ENCODE data around the gene FAM221B.

Gene FAM221B

DNA sequence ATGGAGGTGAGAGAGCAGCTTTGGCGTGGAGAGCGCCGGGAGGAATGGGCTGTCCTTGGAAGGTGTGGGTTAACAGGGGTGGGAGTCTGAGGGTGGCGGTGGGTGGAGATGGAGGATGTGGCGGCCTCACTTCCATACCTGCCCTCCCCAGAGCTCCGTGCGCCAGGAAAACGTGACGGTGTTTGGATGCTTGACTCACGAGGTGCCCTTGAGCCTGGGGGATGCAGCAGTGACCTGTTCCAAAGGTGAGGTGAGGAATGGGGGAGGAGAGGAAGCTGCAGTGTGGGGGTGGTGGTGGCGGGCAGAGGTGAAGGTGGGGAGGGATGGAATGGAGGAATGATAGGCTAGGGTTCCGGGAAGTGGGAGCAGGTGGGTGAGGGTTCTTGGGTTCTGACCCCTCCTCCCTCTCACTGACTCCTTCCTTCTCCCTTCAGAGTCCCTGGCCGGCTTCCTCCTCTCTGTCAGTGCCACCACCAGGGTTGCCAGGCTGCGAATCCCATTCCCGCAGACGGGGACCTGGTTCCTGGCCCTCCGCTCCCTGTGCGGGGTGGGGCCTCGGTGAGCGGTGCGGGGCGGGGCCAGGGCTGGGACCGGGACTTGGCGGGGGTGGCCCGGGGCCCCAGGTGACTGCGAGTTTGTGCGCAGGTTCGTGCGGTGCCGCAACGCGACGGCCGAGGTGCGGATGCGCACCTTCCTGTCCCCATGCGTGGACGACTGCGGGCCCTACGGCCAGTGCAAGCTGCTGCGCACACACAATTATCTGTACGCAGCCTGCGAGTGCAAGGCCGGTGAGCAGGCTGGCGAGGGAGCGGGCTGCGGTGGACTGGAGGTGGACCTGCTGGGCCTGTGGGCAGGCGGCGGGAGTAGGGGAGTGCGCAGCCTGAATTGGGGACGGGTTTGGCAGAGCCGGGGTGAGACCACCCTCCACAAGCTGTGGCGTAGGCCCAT is 17.6 kb upstream of the FAM221B start:
- FAIRE-seq = no peak

DNA sequence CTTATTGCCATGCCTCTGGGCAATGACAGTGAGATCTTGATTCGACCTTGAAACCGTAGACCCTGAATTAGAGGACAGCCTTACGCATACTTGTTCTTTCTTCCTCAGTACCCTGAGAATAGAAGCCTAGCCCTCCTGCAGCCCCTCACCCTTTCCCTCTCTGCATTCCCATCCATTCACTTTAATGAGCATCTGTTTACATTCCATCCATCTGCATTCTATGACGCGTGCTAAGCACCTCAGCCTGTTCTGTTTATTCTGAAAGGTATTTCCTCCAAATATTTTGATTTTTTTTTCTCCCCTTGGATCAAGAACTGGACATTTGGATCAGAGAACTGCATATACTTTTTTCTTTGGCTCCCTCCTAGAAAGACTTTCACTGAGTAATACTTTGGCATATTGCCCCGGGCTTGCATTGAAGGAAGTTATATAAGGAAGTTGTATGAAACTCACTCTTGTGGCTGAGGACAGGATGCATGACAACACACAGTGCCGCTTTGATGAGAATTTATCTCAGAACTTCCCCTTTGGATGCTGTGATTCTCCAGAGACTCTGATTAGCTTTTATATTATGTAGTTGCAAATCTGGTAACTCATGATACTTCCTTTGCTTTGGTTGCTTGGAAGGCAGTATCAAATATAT is 16.2 kb upstream of the FAM221B start:
- FAIRE-seq = no peak

DNA sequence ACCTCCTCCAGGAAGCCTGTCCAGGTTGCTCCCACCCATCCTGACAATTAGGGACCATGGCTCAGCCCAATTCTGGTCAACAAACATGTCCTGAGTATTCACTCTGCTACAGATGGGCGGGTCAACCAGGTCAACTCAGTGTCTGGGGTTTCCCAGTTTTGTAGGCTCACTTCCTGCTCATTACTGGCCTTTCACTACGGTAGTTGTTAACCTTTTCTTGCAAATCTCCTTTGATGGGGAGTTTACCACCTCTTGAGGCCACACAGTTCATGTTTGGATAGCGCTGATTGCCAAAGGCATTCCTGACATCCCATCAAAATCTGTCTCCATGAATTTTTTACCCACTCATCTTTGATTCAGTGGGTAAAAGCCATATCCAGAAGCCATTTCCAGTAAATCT is 14.3 kb upstream of the FAM221B start:
- no peak for FAIRE-seq

DNA sequence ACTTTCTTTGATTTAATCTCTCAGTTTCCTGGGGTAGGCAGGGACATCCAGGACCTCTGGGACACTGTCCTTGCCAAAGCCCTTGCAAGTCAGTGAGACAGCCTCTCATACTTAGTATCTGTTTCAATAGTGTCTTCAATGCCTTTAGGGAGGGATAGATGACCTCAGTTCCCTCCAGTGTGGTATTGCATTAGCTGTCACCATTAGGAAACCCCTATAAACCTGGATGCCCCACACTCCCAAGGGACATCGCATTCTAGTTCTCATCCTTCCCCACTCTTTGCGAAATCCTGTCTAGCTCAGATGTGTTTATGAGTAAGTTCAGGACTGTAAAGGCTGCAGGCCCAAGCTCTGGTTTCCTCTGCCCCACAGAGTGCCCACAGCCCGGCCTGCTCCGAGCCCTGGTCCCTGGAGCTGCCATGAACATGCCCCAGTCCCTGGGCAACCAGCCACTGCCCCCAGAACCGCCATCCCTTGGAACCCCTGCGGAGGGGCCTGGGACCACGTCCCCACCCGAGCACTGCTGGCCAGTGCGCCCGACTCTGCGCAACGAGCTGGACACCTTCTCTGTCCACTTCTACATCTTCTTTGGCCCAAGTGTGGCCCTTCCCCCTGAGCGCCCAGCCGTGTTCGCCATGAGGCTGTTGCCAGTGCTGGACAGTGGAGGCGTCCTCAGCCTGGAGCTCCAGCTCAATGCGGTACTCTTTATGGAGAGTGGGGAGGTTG is 13.7 kb upstream of the FAM221B start:
- FAIRE-seq = no peak

DNA sequence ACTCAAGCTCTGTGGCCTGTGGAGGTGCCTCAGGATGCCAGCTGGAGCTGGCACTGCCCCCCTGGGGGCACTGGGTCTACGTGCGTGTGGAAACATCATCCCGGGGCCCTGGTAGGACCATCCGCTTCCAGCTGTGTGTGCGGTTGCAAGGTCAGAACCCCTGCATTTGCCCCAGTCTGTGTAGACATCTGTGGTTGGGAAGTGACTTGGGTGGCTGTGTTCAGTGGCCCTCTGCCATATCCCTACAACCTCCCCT is 13.0 kb upstream of the FAM221B start:
- FAIRE-seq = no peak

DNA sequence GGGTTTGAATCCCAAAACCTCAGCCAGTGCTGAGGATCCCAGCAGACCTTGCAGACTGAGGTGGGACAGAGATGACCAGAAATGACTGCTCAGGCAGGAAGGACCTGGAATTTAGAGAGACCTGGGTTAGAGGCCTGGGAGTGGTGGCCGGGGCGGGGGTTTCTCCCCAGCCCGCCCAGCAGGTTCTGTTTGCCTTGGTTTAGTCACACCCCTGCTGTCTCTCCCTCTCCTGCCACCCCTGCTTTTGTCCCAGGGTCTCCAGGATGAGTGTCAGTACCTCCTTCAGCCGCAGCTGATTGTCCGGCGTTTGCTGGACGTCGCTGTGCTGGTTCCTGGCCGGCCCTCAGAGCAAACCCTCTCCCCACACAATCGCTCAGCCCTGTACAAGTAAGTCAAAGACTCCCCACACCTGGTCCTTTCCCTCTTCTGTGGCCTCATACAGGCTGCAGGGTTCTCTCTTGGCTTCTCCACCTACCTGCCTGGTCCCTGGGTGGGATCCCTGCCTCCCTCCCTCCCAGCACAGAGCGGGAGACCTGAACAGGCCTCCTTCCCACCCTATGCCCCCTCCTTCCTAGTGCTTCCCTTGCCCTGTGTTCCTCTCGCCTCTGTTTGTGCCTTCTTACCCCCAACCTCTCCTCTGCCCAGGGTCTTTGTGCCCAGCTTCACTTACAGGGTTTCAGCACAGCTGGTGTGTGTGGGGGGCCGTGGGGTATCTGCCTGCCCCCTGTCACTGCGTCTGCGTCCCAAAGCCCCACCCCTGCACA is 12.5 kb upstream of the FAM221B start:
- no peak for FAIRE-seq

DNA sequence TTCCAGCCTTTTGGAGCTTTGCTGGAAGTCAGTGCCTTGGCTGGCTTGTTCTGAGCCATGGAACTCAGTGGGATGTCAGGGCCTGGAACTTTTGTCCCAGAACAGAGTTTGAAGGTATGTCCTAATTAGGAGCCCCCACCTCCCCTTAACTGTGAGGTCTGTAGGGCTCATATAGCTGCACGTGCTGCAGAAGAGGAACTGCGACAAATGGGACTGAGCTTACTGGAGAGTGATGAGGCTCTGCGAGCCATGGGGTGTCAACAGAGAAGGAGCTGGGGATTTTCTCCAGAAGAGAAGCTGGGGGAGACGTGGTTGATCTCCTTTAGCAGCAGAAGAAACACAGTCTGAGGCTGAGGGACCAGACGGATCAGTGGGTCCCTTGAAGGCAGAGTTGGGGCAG is 11.4 kb upstream of the FAM221B start:
- FAIRE-seq = no peak

DNA sequence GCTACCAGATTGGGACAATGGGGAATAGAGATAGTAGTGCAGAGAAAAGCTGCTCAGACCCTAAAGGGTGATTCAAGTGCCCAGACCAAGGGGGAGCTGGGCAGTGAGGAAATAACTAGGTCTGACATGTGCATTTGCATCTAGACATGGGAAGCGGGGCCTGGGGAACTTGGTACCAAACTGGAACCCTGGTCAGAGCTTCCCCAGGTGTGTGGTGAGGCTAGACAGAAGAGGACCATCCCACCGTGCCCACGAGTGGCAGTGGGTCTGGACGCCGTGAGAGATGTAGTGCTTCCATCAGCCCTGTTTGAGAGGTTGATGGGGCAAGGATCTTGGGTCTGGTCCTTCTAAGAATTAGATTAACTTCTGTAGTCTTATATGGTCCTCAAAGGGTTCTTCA is 8.1 kb upstream of the FAM221B start:
- no peak for FAIRE-seq

DNA sequence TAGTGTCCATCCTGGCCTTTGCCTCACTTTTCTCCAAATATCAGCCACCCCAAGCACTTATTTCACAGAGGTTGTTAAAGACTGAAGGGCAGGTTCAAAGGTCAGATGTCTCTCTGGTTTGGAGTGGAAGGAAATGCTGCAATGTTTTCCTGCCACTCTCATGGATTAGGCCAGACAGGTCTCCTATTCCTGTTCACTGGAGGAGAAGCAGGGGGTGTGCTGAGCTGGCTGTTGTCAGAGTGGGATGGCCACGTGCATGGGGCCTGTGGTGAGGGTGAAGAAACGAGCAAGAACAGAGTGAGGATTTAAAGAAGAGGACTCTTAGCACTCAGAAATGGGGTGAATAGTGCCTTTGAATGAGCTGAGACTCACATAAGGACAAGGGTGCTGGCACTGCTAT is 7.2 kb upstream of the FAM221B start:
- FAIRE-seq = no peak

DNA sequence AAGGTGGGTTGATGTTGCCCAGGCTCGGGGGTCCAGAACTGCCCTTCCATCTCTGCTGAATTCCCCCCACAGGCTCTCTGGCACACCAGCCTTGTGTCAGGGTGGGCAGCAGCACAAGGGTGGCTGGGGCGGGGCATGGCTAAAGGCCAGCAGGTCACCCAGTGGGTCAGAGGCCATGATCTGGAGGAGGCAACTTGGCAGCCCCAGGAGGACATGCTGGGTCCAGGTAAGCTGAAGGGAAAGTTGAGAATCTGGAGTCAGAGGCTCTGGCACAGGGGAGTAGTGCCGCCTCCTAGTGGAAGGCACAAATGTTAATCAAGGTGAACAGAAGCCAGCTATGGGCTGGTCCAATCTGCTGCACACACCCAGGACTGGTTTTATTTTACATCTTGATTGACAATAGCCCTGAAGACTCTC is 6.7 kb upstream of the FAM221B start:
- FAIRE-seq = no peak

DNA sequence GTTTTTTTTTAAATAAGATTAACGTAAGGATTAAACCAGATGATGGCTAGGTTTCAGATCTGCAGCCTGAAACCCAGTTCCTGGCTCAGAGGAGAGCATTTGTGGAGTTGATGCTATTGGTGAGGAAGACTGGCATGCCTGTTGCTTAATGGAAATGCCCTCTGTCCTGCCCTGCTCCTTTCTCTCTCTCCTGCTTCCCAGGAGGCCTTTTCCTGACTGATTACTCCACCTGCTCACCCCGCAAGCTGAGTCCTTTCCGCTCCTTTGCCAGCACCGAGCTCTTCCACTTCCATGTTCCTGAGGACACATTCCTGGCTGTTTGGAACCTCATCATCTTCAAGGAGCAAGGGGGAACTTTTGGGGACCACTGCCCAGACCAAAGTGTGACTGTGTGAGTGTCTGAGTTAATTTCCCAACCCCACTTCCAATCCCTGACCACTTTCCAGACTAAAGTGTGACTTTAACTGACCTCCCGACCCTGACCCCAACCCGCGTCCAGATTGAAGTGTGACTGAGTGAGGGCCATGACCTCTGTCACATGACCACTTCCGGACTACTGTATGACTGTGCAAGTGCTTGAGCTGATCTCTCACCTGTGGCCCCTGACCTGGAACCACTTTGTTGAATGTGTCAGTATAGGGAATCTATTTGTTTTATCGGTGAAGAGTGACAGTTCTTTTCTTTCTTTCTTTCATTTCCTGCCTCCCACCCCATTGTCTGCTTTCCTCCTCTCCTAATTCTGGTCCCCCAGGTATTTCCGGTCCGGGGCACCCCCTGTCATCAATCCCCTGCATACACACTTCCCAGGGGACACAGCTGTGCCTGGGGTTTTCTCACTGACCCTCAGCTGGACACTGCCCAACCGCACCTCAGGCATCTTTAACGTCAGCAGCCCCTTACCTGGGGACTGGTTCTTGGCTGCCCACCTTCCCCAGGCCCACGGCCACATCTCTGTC is 6.0 kb upstream of the FAM221B start:
- FAIRE-seq = no peak

DNA sequence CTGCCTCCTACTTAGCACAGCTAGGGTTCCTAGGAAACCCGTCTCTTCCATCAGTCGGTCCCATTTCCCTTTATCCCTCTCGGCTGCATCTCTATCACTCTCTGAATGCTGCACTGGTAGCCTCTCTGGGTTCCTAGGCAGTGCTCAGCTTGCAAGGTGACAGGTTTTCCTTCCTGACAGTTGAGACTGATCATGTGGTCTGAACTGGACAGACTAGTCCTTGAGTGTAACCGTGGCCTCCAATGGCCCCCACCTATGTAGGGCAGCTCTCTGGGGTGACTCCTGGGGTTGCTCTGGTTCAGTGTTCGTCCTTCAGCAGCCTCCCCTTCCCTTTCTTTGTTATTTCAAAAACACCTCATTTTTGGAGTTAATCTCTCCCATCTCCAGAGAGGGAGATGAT is 4.3 kb upstream of the FAM221B start:
- no peak for FAIRE-seq

DNA sequence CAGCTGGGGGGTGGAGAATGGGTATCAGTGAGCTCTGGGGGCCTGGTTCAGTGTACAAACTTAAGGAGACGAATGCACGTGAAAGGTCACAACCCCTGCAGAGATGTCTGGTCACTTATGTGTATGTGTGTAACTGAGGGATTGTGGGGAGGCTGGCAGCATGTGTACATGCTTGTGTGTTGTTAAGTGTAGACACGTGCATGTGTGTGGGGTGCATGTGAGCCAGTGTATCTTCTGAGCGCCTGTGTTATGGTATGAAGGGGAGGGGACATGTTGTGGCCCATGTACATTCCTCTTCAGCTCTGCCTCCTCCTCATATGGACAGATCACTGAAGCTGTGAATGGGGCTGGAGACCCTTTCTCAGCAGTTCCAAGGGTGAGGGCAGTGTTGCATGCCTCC is 2.5 kb upstream of the FAM221B start:
- FAIRE-seq = no peak

DNA sequence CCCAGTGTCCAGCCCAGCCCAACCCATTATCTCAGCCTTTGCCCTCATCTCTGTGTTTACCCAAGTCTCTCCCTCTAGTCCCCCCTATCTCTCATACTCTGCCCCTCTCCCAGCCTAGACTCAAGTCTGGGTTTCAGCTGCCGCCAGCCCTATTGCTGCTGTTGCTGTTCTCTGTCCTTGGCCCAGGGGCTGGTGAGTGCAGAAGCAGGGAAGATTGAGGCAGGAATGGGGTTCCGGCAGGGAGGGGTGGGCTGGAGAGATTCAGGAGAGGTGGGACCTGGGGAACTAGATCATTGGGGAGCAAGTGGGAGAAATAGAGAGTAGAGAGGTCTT is 1.2 kb upstream of the FAM221B start:
- FAIRE-seq = no peak

DNA sequence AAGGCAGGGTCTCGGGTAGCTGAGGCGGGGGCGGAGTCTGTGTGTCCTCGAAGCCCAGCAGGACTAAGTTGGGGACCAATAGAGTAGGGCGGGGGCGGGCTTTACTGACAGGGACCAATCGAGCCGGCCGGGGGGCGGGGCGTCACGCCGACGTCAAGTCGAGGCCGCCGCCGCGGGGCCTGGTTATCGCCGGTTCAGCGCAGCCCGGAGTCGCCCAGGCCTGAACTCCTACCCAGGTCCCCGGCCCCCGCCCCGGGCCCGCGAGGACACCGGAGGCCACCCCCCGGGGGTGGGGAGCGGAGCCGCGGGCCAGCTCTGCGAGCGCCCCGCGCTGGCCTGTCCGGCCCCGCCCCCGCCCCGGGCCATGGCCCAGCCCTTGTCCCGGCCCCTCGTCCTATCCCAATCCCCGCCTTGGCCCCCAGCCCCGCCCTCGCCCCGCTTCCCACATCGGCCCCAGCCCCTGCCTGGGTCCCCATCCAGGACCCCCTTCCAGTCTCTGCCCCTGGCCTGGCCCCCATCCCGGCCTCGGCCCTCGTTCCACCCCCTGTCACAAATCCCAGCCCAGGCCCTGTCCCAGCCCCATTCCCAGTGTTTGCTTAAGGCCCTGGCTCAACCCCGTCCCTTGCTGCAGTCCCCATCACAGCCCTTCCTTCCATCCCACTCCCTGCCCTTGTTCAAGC is 692 bp upstream of the FAM221B start, which contains the start of gene TMEM8B:
TSS of gene TMEM8B (plus strand) at position 145 of the 680 bp plus-strand sequence. CDS start at position 365, 220 bp downstream.
- FAIRE-seq = no peak

DNA sequence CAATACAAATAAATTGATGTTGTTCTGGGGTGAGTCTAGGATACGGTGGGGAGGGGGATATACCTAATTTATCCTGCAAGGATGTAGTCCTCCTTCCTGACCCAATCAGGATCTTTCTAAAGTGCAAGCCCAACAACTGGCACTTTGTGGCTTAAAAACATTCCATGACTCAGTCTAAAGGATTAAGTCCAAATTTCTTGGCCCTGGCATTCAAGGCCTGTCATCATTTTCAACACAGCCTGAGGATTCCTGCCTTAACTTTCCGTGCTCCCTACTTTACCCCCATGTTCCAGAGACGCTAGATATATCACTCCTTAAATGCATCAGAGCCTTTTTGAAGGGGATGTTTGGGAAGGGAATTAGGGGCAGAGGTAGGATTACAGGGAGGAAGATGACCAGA is 1.0 kb downstream of the FAM221B start:
- no peak for FAIRE-seq

DNA sequence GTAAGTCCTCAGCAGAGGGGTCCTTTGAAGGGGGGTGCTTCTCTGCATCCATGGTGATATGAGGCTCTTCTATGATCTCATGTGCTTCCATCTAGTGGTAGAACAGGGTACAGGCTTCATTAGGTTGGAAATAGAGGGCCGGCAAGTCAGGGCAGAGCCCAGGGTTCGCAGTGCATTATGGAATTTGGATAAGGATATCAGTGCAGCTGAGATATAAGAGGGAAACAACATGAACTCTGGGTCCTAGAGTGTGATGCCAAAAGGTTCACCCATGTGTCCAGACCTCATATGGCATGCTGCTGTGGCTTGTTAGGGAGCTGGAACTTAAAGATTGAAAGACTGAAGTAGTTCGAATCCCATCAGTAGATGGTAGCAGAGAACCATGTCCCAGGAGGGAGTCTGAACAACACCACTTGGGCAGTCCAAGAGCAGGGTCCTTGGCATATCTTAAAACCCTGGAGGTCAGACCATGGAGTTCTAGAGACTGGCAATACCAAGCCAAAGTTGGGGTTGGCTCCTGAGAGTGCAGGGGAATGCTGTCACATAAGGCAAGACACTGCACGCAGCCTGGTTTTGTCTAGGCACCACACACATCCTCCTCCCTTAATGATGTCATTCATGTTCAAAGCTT is 2.3 kb downstream of the FAM221B start:
- no peak for FAIRE-seq

DNA sequence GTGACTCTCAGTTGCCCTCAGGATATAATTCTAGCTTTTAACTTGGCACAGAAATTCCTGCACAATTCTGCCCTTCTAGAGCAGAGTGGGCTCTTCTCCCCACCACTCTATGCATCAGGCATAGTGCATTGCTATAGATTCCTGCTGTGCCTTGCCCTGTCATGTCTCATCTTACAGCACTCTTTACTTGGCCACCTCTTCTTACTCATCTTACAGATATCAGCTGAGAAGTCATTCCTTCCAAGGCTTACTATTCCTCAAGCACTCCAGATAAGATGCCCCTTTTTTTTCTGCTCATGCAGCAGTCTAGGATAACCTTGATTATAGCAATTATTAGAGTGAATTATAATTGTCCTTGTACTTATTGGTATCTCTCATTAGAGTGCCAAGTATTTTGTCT is 5.6 kb downstream of the FAM221B start:
- no peak for FAIRE-seq

DNA sequence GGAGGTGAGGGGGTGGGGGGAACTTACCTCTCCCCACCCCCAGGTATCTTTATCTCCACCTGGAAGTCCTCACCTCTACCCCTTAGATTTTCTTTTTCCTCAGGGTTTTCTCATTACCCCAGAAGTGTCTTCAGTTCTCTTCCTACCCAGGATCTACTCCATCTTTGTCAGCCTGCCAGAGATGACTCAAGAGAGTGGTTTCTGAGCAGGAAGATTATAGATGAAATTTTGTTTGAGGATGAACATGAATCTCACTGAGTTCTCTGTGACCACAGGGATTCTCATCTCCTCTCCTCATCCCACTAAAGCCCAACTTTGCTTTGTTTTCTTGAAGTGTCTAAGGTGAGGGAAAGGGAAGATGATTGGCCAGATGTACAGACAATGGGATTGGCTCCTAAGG is 8.5 kb downstream of the FAM221B start:
- FAIRE-seq = no peak

DNA sequence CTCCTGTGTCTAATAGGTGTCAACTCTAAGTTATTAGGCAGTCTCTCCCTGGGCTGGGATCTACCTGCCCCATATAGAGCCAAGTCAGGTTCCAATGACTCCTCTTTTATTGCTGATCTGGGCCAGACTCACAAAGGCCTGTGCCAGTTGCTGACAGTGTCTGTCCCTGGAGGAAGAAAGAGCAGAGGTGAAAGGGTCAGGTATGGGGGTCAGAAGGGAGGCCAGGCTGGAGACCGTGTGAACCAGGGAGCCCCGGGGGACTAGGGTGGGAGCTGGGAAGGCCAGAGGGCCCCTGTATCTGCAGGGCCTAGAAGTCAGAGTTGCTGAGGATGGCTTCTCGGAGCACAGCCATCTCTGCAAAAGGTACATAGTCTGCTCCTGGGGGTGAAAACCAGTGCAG is 10.2 kb downstream of the FAM221B start:
- no peak for FAIRE-seq

DNA sequence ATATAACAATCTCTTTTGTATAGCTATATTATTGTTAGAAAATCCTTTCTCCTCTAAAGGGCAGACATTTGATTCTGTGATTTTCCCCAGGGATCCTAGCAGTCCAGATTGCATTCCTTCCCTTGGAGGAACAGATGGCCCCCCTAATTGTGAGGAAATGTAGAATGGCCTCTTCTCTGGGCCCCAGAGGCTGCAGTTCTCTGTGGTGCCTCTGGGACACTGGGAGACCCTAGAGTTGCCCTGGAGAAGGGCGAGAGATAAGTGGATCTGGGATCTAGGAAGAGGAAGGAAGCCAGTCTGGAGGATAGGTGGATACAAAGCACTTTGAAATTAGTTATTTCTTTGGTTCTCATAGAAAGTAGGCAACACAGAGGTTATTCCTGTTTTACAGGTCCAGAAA is 11.8 kb downstream of the FAM221B start:
- no peak for FAIRE-seq

Measured in A204.1 (cell line).